Mucosa of rectum (tissue), 2 donors: ENCODE data around the gene ZMYND11.

Experiments used
- H3K27ac ChIP-seq, 2 donors: one replicate each; pipeline ENCODE4 v1.7.0; 2013; ENCODE audit warnings: inconsistent platforms in 2 of 2, low read depth in 2 of 2, low read length in 2 of 2
- H3K27me3 ChIP-seq, 2 donors: one replicate each; pipeline ENCODE4 v1.7.0; 2013; ENCODE audit warnings: low read length in 2 of 2; ENCODE audit not compliant: control insufficient read depth in 2 of 2, insufficient read depth in 2 of 2
- H3K36me3 ChIP-seq, 2 donors: one replicate each; pipeline ENCODE4 v1.7.0; 2013; ENCODE audit warnings: low read length in 2 of 2; ENCODE audit not compliant: control insufficient read depth in 2 of 2, insufficient read depth in 2 of 2
- H3K4me1 ChIP-seq, 2 donors: one replicate each; pipeline ENCODE4 v1.7.0; 2013; ENCODE audit warnings: low read length in 2 of 2, mild to moderate bottlenecking in 1 of 2; ENCODE audit not compliant: control insufficient read depth in 2 of 2, insufficient read depth in 2 of 2
- H3K4me3 ChIP-seq, 2 donors: one replicate each; pipeline ENCODE4 v1.7.0; 2013; ENCODE audit warnings: low read length in 2 of 2
- H3K9ac ChIP-seq, 2 donors: one replicate each; pipeline ENCODE4 v1.7.0; 2013; ENCODE audit warnings: low read length in 2 of 2, low read depth in 1 of 2, mild to moderate bottlenecking in 1 of 2
- H3K9me3 ChIP-seq, 2 donors: one replicate each; pipeline ENCODE4 v1.7.0; 2013; ENCODE audit warnings: low read length in 2 of 2; ENCODE audit not compliant: control insufficient read depth in 2 of 2
- donor health status: healthy.
- donor health status: Normal muscosa, but diverticular disease.

The ZMYND11 gene

DNA sequence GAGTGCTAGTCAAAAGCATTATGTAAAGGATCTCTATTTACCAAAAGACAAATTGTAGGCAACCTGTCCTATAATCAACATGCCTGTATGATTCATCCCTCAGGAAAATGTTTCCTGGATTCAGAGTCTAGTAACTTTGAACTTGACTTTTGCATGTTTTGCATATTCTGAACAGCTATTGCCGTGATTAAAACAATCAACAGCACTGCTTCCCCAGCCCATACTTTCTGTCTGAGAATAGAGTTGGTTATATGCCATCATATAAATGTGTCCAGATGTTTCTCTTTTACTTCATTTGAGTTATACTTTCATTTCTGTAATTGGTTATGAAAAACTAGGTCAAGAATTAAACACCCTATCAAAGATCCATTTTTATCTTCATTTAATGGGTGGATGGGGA is 83.5 kb downstream of the ZMYND11 start:
- Histone ChIP-seq H3K27me3 (no peaks in the 10 kb centered on the region), H3K4me1 (no peaks in the 10 kb centered on the region), H3K4me3 (no peak overlapping the region), H3K27ac (no peak overlapping the region), H3K9ac (no peak overlapping the region), H3K9me3 (no peaks in the 10 kb centered on the region), H3K36me3 (peaks cover 0 to 5% of the 10 kb centered on the region in 2 donors)

DNA sequence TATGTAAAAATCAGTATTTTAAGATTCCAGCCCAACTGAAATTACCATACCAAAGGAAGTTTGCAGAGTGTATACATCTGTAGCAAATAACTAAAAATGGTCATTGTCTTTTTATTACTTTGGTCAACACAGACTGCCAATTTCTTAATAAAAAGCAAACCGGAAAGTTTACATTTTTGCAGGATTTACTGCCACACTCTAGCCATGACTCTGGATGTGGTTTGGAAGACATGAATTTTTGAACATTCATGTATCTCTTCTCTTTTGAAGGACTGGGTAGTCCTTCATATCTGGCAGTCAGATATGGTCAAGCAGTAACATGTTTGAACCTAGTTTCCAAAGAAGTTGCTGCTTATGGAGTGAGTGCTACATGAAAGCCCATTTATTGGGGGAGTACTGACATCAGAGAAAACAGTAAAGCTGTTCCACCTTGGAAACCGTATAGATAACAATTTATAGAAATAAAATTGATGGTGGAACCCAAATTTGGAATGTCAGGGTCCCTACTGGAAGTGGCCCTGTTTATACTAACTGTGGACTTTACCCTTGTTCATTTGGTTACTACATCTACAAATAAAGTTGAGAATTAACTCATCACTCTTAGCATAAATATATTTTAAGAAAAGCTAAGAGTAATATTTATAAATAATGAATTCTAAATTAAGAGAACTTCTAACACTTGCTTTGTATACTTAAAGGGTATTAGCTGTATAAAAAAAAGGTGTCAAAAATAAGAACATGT is 84.6 kb downstream of the ZMYND11 start:
- Histone ChIP-seq H3K9ac (no peak overlapping the region), H3K4me1 (no peaks in the 10 kb centered on the region), H3K27me3 (no peaks in the 10 kb centered on the region), H3K9me3 (no peaks in the 10 kb centered on the region), H3K27ac (no peak overlapping the region), H3K4me3 (no peak overlapping the region), H3K36me3 (peaks cover 0 to 5% of the 10 kb centered on the region in 2 donors)

DNA sequence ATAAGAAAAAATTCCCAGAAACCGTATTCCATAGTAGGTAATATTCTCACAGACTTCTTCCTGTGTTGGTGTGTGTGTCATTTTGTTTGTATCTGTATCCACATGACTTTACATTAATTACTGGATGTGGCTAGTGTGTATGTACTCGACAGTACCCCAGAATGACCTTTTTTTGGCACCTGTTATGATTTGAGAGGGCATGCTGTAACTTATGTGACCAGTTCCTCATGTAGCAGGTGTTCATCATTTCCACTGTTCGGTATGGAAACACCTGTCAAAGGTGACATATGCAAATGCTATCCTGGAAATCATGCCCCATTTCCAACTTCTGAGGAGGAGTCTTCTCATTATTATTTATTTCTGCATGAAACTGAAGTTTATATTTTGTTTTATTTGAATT is 89.3 kb downstream of the ZMYND11 start:
- no peak overlapping the region for H3K9ac ChIP-seq
- H3K9me3 ChIP-seq = no peaks in the 10 kb centered on the region
- no peak overlapping the region for H3K27ac ChIP-seq
- no peak overlapping the region for H3K4me3 ChIP-seq
- H3K36me3 ChIP-seq = peaks cover 0 to 5% of the 10 kb centered on the region in 2 donors
- H3K27me3 ChIP-seq = no peaks in the 10 kb centered on the region
- no peaks in the 10 kb centered on the region for H3K4me1 ChIP-seq

DNA sequence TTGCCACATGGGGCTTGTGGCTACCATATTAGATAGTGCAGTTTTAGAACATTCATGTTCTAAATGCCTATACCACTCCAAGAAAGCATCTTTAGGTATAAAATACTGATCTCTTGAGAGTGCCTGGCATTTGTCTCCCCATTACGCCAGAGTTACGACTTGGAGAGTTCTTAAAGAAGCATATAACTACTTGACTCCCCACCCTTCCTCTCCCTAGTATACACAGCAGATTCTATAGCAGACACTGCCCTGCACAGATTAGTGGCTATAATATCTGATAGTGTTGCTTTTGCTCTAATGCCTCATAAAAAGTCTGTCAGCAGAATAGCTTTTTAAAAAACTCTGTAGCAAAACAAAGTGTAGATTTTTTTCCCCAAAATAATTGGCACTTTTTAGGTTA is 90.8 kb downstream of the ZMYND11 start:
- Histone ChIP-seq H3K9me3 (no peaks in the 10 kb centered on the region), H3K36me3 (peaks cover 0 to 5% of the 10 kb centered on the region in 2 donors), H3K9ac (no peak overlapping the region), H3K27ac (no peak overlapping the region), H3K27me3 (no peaks in the 10 kb centered on the region), H3K4me1 (no peaks in the 10 kb centered on the region), H3K4me3 (no peak overlapping the region)

DNA sequence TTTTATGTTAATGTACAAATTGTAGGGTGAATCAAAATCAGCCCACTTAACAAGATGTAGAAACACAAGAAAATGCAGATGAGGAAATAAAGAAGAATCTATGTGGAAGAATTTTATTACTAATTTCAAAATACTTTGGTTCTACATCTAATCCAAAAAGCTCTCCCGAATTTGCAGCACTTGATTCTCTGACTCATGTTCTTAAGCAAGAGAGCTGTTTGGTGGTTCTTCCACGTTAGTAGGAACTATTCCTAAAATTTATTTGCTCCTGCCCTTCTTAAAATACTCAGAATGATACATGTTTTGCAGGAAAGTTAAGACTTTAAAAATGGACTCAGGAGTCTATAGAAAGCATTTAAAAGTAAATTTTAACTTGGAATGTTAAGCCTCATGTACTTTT is 91.8 kb downstream of the ZMYND11 start:
- no peaks in the 10 kb centered on the region for H3K9me3 ChIP-seq
- H3K4me3 ChIP-seq = no peak overlapping the region
- H3K27me3 ChIP-seq = no peaks in the 10 kb centered on the region
- no peaks in the 10 kb centered on the region for H3K36me3 ChIP-seq
- H3K4me1 ChIP-seq = no peaks in the 10 kb centered on the region
- H3K9ac ChIP-seq = no peak overlapping the region
- H3K27ac ChIP-seq = no peak overlapping the region

DNA sequence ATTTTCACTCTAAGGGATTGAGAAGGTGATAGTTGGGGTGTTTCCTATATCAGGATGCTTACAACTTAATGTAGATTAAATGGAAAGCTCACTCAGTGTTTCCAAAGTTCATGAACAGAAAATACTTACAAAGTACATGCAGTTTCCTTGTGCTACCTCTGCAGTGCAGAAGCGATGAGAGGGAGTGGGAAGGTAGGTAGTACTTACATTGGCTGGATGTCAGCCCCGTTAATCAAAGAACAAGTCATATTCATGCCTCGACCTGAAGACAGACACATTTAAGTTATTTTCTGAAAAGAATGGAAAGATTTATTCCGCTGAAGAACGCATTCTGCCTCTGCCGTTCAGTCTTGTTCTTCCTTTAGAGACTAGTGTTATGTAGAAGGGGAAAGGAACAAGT is 93.1 kb downstream of the ZMYND11 start:
- no peak overlapping the region for H3K4me3 ChIP-seq
- no peak overlapping the region for H3K27ac ChIP-seq
- no peaks in the 10 kb centered on the region for H3K36me3 ChIP-seq
- no peaks in the 10 kb centered on the region for H3K9me3 ChIP-seq
- no peaks in the 10 kb centered on the region for H3K4me1 ChIP-seq
- H3K27me3 ChIP-seq = no peaks in the 10 kb centered on the region
- no peak overlapping the region for H3K9ac ChIP-seq

DNA sequence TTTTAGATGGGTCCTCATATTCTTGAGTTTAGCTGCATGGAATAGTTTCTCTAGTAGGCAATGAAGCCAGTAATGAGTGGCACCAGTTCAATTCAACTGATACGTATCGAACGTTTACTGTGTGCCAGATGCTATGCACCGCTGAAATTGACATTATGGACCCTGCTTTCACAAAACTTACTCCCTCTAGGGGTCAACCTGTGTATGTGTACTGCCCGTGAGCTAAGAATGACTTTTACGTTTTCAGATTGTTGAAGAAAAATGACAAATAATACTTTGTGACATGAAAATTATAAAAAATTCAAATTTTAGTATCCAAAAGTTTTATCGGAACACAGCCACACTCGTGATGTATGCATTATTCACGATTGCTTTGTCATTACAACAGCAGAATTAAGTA is 95.5 kb downstream of the ZMYND11 start:
- no peak overlapping the region for H3K4me3 ChIP-seq

DNA sequence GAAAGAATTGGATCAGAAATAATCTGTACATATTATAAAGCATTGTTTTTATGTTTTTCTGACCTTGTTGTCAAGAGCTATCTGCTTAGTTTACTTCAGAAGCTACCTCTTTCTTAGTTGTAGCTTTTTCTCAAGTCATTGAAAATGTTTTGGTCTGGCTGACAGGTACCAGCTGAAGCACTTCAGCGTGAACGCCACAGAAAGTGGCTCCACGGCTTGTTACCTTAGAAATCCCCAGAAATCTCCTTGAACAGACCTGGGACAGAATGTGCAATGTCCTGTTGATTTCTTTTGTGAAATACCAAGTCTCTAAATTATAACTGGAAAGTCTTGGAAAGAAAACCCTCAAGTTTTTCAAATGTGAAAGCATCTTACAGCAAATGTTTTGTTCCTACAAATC is 96.8 kb downstream of the ZMYND11 start:
- H3K4me1 ChIP-seq = no peaks in the 10 kb centered on the region
- no peaks in the 10 kb centered on the region for H3K9me3 ChIP-seq
- peaks cover 2 to 3% of the 10 kb centered on the region in 2 donors for H3K36me3 ChIP-seq
- no peak overlapping the region for H3K9ac ChIP-seq
- no peaks in the 10 kb centered on the region for H3K27me3 ChIP-seq
- no peak overlapping the region for H3K4me3 ChIP-seq
- no peak overlapping the region for H3K27ac ChIP-seq

More for the DNA sequence above, 95.5 kb downstream of the ZMYND11 start:
- Histone ChIP-seq H3K36me3 (peaks cover 0 to 3% of the 10 kb centered on the region in 2 donors), H3K27me3 (no peaks in the 10 kb centered on the region), H3K9ac (no peak overlapping the region), H3K27ac (no peak overlapping the region), H3K9me3 (no peaks in the 10 kb centered on the region), H3K4me1 (no peaks in the 10 kb centered on the region)

DNA sequence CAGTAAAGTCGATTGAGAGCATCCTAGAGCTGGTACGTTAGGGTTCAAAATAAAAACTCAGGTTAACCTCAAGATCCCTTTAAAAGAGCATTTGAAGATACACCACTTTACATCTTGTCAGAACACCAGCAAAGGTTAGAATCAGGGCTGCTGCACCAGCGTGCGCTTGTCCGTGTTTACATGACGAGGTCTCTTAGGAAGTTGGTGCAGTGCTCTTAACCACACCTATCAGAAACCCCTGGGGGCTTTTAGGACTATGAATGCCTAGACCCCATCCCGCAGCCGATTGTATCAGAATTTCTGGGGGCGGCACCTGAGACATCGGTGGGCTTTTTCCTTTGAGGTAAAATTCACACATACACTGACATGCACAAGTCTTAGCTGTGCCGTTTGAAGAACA is 97.6 kb downstream of the ZMYND11 start:
- H3K4me1 ChIP-seq = no peaks in the 10 kb centered on the region
- peaks cover 3 to 4% of the 10 kb centered on the region in 2 donors for H3K36me3 ChIP-seq
- no peak overlapping the region for H3K9ac ChIP-seq
- H3K4me3 ChIP-seq = no peak overlapping the region
- H3K9me3 ChIP-seq = no peaks in the 10 kb centered on the region
- no peaks in the 10 kb centered on the region for H3K27me3 ChIP-seq
- no peak overlapping the region for H3K27ac ChIP-seq

DNA sequence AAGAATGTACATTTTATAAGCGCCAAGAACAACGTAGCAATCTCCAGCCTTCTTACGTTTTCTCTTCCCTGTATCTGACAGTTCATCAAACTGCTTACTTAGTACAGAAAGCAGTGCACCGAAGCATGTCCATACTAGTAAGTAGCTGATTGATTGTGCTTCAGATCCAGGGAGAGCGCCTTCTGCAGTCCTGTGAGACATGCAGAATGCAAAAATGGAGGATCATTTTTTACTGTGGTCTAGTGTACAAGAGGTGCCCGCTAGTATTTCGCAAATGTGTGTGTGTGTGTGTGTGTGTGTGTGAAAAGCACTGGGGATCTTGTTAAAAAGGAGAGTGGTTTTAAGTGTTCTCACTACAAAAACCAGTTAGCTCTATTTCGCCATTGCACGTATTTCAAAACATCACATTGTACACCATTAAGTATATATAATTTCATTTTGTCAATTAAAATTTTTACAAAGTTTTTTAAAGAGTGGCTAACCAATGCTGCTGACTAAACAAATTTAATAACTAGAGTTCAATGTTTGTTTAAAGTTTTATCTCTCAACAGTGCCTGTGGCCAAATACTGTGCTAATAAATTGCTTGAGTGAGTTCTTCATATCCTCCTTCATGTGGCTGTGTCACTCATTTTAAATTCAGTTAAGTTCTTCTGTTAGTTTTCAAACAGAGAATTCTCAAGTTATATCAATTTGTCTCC is 99.6 kb downstream of the ZMYND11 start:
- no peak overlapping the region for H3K9ac ChIP-seq
- no peaks in the 10 kb centered on the region for H3K4me1 ChIP-seq

More for the DNA sequence above, 99.6 kb downstream of the ZMYND11 start:
- no peaks in the 10 kb centered on the region for H3K27me3 ChIP-seq
- no peaks in the 10 kb centered on the region for H3K9me3 ChIP-seq
- peaks cover 3 to 8% of the 10 kb centered on the region in 2 donors for H3K36me3 ChIP-seq
- H3K27ac ChIP-seq = no peak overlapping the region
- H3K4me3 ChIP-seq = no peak overlapping the region
